HG03469 (cell line): ENCODE results near the gene NANOS3.
"Not testable (repeated sequence)": the region's sequence is repeated elsewhere in the genome, so short reads cannot be mapped to it uniquely, and the experiment has no call there.

Experiments
- ATAC-seq: cut with Tn5 transposase; IDR thresholded peaks from one replicate; pipeline ENCODE4 v1.9.1; 2021; ENCODE audit warnings: mild to moderate bottlenecking, moderate library complexity, moderate number of reproducible peaks; ENCODE audit not compliant: unreplicated experiment

The NANOS3 gene

GRCh38 chr19:13914777-13915176, 37.8 kb downstream of the NANOS3 start:
- ATAC-seq, result no peak

DNA sequence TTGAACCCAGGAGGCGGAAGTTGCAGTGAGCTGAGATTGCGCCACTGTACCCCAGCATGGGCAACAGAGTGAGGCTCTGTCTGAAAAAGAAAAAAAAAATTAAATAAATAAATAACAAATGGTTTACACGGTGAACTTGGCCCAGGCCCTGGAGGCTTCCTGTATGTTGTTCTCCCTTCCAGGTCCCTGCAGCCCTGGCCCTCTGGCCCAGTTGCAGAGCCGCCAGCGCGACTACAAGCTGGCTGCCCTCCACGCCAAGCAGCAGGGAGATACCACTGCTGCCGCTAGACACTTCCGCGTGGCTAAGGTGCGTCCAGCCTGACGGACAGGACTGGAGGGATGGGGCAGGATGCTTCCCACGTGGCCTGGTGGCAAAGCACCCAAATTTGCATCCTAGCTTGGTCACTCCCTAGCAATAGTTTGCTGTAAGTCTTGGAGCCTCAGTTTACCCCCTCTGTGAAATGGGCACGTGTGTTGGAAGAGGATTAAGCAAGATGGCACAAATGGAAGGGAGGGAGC, 41.0 kb downstream of the NANOS3 start:
- ATAC-seq, result no peak

- ATAC-seq, result no peak
Observed at GRCh38 chr19:13918726-13919411, 41.9 kb downstream of the NANOS3 start.

- ATAC-seq, result no peak
Observed at GRCh38 chr19:13920524-13920923, 43.6 kb downstream of the NANOS3 start.

- no peak for ATAC-seq
Observed at GRCh38 chr19:13920940-13921747, 44.2 kb downstream of the NANOS3 start.

DNA sequence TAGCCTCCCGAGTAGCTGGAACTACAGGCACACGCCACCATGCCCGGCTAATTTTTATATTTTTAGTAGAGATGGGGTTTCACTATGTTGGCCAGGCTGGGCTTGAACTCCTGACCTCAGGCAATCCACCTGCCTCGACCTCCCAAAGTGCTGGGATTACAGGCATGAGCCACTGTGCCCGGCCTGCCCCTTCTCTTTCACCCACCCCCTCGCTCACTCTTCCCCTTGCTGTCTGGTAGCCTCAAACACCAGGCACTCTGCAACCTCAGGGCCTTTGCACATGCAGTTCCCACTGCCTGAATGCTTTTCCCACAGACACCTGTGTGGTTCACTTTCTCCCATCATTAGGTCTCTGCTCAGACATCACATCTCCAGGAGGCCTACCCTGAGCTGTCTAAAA, 45.2 kb downstream of the NANOS3 start:
- ATAC-seq, result not testable (repeated sequence)

- no peak for ATAC-seq
Observed at GRCh38 chr19:13923194-13923987, 46.5 kb downstream of the NANOS3 start.

GRCh38 chr19:13926010-13926409, 49.1 kb downstream of the NANOS3 start:
- no peak for ATAC-seq

GRCh38 chr19:13926715-13927114, 49.8 kb downstream of the NANOS3 start:
- no peak for ATAC-seq

DNA sequence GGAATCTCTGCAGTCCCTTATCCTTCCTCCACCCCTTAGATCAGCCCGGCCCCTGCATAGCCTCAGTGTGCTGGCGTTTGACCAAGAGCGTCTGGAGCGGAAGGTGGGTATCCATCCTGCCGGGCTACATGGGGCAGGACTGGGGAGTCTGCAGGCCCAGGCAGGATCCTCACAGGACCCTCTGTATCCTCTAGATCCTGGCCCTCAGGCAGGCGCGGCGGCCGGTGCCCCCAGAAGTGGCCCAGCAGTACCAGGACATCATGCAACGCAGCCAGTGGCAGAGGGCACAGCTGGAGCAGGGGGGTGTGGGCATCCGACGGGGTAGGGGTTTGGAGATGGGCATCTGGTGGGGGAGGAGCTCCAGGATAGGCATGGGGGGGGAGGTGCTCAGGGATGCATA, 52.4 kb downstream of the NANOS3 start:
- ATAC-seq, result no peak

- no peak for ATAC-seq
Observed at GRCh38 chr19:13929956-13930355, 53.0 kb downstream of the NANOS3 start.
